ENCODE data around the gene ADARB2. TPM values are rescaled to one million over a fixed set of nuclear protein-coding genes. Genes with fewer than 3 reads are reported as not detected.

Gene ADARB2
- total RNA-seq, 1 donor from 2014 or later, result 1.8 TPM

DNA sequence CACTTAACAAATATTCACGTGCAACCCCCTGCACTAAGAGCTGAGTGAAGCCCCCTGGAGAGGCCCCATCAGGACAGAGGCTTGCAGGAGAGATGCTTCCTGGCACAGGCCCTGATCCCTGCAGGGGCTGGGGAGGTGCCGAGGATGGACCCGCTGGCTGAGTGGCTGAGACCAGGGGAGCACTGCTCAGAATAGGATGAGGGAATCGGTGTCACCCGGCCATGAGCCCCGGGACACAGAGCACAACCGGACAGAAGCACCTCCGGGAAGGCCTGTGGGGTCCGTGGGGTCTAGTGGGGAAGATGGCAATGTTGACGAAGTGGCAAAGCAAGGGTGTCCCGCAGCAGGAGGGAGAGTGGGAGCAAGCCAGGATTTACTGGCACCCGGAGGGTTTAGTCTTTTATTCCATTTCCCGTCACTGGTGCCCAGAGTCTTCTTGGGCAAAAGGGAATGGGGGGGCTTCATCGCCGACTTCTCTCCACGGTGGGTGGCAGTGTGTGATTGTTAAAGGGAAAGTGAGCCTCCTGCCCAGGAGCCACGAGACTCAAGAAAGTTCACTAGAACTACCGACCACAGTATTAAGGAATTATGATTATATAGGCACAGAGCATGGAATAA is 140.7 kb downstream of the ADARB2 start:
- TF ChIP-seq, protein P1, sequence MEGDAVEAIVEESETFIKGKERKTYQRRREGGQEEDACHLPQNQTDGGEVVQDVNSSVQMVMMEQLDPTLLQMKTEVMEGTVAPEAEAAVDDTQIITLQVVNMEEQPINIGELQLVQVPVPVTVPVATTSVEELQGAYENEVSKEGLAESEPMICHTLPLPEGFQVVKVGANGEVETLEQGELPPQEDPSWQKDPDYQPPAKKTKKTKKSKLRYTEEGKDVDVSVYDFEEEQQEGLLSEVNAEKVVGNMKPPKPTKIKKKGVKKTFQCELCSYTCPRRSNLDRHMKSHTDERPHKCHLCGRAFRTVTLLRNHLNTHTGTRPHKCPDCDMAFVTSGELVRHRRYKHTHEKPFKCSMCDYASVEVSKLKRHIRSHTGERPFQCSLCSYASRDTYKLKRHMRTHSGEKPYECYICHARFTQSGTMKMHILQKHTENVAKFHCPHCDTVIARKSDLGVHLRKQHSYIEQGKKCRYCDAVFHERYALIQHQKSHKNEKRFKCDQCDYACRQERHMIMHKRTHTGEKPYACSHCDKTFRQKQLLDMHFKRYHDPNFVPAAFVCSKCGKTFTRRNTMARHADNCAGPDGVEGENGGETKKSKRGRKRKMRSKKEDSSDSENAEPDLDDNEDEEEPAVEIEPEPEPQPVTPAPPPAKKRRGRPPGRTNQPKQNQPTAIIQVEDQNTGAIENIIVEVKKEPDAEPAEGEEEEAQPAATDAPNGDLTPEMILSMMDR (conservative IDR thresholded peaks at IDR 0.05), result no peak
- no peaks in the 10 kb centered on the region for H3K4me1 Mint-ChIP-seq
- DNase-seq (ENCODE audit: low read depth, low spot score), result no peak
- no peaks in the 10 kb centered on the region for H3K9me3 Mint-ChIP-seq
- no peak overlapping the region for H3K4me3 Mint-ChIP-seq
- no peak overlapping the region for H3K27ac Mint-ChIP-seq (ENCODE audit: unreplicated experiment)
- peaks cover 1% of the 10 kb centered on the region for H3K27me3 Mint-ChIP-seq (ENCODE audit: low read depth)
- H3K36me3 Mint-ChIP-seq (ENCODE audit: low read depth), result no peaks in the 10 kb centered on the region

DNA sequence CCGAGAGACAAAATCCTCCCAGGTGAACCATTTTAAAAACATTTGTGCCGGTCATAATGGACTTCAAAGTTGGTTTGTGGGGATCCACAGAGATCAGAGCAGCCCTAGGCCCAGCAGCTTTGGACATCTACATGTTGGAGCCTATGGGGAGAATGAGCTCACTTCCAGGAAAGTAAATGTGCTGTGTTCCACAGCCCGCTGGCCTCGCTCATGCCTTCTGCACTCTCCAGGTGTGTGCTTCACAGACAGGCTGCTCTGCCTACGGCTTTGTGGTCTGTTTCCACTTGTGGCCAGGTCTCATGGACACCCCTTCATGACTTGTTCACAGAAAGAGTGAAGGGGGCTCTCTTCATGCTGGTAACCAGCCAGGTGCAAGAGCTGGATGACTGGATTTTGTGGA is 141.6 kb downstream of the ADARB2 start:
- Mint-ChIP-seq H3K27me3 (ENCODE audit: low read depth) (peaks cover 3% of the 10 kb centered on the region), H3K4me3 (no peak overlapping the region), H3K27ac (ENCODE audit: unreplicated experiment) (no peak overlapping the region), H3K4me1 (no peaks in the 10 kb centered on the region), H3K36me3 (ENCODE audit: low read depth) (no peaks in the 10 kb centered on the region), H3K9me3 (no peaks in the 10 kb centered on the region)
- DNase-seq (ENCODE audit: low read depth, low spot score), result no peak
- TF ChIP-seq, protein P1 (conservative IDR thresholded peaks at IDR 0.05), result no peak

DNA sequence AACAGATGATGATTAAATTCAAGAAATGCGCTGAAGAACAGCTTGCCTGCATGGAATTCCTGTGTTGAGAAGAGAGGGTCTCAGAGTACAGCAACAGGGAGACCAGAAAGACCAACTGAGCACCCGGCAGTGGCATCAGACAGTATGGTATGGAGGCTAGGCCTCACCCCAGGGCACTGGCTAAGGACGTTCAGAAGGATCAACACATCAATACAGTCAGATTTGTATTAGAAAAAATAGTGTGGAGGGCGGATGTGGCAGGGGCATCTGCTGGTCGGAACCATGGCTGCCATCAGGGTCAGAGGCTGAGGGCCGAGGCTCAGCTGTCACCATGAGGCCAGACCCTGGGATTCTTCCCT is 142.1 kb downstream of the ADARB2 start:
- no peaks in the 10 kb centered on the region for H3K36me3 Mint-ChIP-seq (ENCODE audit: low read depth)
- no peak overlapping the region for H3K4me3 Mint-ChIP-seq
- peaks cover 3% of the 10 kb centered on the region for H3K27me3 Mint-ChIP-seq (ENCODE audit: low read depth)
- no peaks in the 10 kb centered on the region for H3K4me1 Mint-ChIP-seq
- H3K9me3 Mint-ChIP-seq, result no peaks in the 10 kb centered on the region
- DNase-seq (ENCODE audit: low read depth, low spot score), result no peak
- TF ChIP-seq, protein P1 (conservative IDR thresholded peaks at IDR 0.05), result no peak
- H3K27ac Mint-ChIP-seq (ENCODE audit: unreplicated experiment), result no peak overlapping the region

DNA sequence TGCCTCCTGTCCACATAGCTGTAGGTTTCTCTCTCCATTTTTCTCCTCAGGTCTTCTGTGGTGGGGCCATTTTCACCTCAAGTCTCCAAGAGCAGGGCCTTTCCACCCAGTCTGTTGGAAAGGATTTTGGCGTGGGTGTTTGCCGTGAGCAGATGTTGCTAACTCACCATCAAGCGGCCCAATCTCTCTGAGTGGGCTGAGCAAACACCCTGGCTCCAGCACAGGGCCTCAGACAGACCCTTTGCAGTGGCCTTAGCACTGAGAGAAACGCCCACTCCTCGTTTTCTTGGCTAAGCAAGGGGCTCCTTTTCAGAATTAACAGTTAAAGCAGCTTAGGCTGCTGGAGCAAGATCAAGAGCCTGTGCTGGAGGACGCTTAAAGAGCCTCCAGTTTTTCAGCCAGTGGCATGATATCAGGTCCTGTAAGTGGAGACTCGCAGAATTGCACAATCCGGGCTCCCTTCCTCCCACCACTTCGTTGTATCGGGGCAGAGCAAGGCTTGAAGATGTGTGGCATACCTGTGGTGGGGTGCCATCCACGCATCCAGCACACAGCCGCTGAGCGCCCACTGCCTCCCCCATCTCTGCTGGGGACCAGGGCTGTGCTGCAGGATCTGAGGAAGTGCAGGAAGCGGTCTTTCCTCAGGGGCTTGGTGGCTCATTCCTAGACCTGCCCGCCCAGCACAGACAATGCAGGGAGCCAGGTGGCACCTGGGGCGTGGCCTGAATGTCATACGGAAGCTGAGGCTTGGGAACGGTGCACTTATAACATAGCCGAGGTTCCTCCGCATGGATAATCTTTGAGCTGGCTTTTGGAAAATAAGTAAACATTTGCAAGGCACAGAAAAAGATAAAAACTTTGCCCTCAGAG is 142.7 kb downstream of the ADARB2 start:
- H3K36me3 Mint-ChIP-seq (ENCODE audit: low read depth), result no peaks in the 10 kb centered on the region
- H3K4me1 Mint-ChIP-seq, result no peaks in the 10 kb centered on the region
- H3K27me3 Mint-ChIP-seq (ENCODE audit: low read depth), result peaks cover 3% of the 10 kb centered on the region
- no peak for DNase-seq (ENCODE audit: low read depth, low spot score)
- TF ChIP-seq, protein P1 (conservative IDR thresholded peaks at IDR 0.05), result no peak
- no peaks in the 10 kb centered on the region for H3K9me3 Mint-ChIP-seq
- H3K4me3 Mint-ChIP-seq, result no peak overlapping the region
- no peak overlapping the region for H3K27ac Mint-ChIP-seq (ENCODE audit: unreplicated experiment)

DNA sequence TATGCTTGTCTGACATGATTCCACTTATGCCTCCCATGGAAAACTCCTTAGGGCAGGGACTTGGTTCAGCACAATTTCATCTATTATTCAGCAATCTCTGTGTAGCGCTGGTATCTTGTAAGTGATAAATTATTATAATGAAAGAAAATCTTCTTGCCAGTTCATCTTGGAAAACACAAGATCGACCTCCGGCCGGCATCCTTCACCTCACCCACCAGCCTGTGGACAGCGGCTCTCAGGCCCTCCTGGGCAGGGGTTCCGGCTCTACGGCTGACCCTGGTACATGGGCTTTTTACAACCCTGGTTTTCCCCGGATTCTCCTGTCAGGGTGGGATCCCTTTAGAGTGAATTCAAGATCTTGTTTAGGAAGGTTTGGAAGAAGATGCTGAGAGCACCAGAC is 145.6 kb downstream of the ADARB2 start:
- Mint-ChIP-seq H3K36me3 (ENCODE audit: low read depth) (no peaks in the 10 kb centered on the region), H3K4me1 (no peaks in the 10 kb centered on the region), H3K27me3 (ENCODE audit: low read depth) (peaks cover 3% of the 10 kb centered on the region), H3K4me3 (no peak overlapping the region), H3K9me3 (peaks cover 2% of the 10 kb centered on the region), H3K27ac (ENCODE audit: unreplicated experiment) (no peak overlapping the region)
- TF ChIP-seq, protein P1 (conservative IDR thresholded peaks at IDR 0.05), result no peak
- no peak for DNase-seq (ENCODE audit: low read depth, low spot score)
